ENCODE data around the gene GNGT1.
"Not testable (repeated sequence)": the region's sequence is repeated elsewhere in the genome, so short reads cannot be mapped to it uniquely, and the experiment has no call there.

Gene GNGT1

DNA sequence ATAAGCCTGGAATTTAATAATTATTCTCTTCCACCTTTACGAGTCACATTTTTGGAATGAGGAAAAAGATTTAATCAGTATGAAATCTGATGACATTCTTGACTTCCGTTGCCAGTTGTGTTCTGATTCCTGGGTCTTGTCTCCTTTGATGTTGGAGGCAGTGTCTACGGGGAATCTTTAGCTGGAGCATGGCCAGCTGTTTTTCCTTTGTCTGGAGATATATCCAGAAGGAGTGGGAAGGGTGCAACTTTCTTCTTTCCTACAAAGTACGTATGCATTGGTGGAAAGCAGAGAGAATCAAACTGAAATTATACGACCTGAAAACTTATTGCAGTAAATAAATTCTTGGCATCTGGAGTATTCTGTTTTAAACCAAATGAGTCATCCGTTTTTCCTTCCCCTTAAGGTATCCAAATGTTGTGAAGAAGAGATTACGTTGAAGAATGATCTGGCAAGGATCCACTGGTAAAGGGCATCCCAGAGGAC lies 8.3 kb downstream of the GNGT1 start:
- TF ChIP-seq, protein P1, sequence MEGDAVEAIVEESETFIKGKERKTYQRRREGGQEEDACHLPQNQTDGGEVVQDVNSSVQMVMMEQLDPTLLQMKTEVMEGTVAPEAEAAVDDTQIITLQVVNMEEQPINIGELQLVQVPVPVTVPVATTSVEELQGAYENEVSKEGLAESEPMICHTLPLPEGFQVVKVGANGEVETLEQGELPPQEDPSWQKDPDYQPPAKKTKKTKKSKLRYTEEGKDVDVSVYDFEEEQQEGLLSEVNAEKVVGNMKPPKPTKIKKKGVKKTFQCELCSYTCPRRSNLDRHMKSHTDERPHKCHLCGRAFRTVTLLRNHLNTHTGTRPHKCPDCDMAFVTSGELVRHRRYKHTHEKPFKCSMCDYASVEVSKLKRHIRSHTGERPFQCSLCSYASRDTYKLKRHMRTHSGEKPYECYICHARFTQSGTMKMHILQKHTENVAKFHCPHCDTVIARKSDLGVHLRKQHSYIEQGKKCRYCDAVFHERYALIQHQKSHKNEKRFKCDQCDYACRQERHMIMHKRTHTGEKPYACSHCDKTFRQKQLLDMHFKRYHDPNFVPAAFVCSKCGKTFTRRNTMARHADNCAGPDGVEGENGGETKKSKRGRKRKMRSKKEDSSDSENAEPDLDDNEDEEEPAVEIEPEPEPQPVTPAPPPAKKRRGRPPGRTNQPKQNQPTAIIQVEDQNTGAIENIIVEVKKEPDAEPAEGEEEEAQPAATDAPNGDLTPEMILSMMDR (IDR thresholded peaks at IDR 0.05; ENCODE audit: low read depth, low read length, missing control alignments) = no peak
- DNase-seq (ENCODE audit: low read depth) = no peak
- in situ Hi-C loops (cut with HindIII; ENCODE audit: low sequenced_read_pairs) = no loop called here
- no peak overlapping the region for H3K4me3 ChIP-seq (ENCODE audit: low read depth, low read length)

- DNase-seq (ENCODE audit: low read depth); H3K4me3 ChIP-seq (ENCODE audit: low read depth, low read length); in situ Hi-C loops (cut with HindIII; ENCODE audit: low sequenced_read_pairs): not testable (repeated sequence)
These were observed 9.0 kb downstream of the GNGT1 start for GRCh38 chr7:93915206-93915842.

- in situ Hi-C loops (cut with HindIII; ENCODE audit: low sequenced_read_pairs) = not testable (repeated sequence)
These were observed 9.5 kb downstream of the GNGT1 start for GRCh38 chr7:93915888-93916287.

GRCh38 chr7:93916315-93916714 lies 9.9 kb downstream of the GNGT1 start:
- in situ Hi-C loops (cut with HindIII; ENCODE audit: low sequenced_read_pairs); H3K4me3 ChIP-seq (ENCODE audit: low read depth, low read length); DNase-seq (ENCODE audit: low read depth): not testable (repeated sequence)

More at GRCh38 chr7:93915888-93916287, 9.5 kb downstream of the GNGT1 start:
- not testable (repeated sequence) for H3K4me3 ChIP-seq (ENCODE audit: low read depth, low read length); DNase-seq (ENCODE audit: low read depth)

- no peak for DNase-seq (ENCODE audit: low read depth)
- in situ Hi-C loops (cut with HindIII; ENCODE audit: low sequenced_read_pairs) = loop anchor here (5.0 kb wide), 1 partner anchor 82 kb away; the partner anchor contains the start of gene BET1
- H3K4me3 ChIP-seq (ENCODE audit: low read depth, low read length) = no peak overlapping the region
- TF ChIP-seq, protein P1 (IDR thresholded peaks at IDR 0.05; ENCODE audit: low read depth, low read length, missing control alignments) = no peak
These were observed 14.3 kb downstream of the GNGT1 start for GRCh38 chr7:93920496-93921182.

DNA sequence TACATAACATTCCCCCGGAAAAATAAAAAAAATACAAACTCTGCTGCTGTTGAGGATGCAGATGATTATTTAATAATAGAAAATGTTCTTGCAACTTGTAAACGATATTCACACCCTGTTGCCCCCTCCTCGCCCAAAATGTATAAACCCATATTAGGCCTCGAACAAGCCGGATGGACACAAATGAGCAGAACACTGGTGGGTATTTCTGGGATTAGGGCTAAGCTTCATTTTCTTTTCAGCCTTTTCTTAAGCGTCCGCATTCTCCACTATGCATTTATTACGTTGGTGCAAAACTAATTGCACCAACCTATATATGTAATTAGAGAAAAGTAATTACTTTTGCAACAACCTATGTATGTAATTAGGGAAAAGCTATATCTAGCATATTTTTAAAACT lies 14.8 kb downstream of the GNGT1 start:
- TF ChIP-seq, protein P1 (IDR thresholded peaks at IDR 0.05; ENCODE audit: low read depth, low read length, missing control alignments) = no peak
- DNase-seq (ENCODE audit: low read depth) = no peak
- H3K4me3 ChIP-seq (ENCODE audit: low read depth, low read length) = peak overlapping the region; percentile 71
- in situ Hi-C loops (cut with HindIII; ENCODE audit: low sequenced_read_pairs) = loop anchor here (5.0 kb wide), 1 partner anchor 81 kb away; the partner anchor contains the start of gene BET1

DNA sequence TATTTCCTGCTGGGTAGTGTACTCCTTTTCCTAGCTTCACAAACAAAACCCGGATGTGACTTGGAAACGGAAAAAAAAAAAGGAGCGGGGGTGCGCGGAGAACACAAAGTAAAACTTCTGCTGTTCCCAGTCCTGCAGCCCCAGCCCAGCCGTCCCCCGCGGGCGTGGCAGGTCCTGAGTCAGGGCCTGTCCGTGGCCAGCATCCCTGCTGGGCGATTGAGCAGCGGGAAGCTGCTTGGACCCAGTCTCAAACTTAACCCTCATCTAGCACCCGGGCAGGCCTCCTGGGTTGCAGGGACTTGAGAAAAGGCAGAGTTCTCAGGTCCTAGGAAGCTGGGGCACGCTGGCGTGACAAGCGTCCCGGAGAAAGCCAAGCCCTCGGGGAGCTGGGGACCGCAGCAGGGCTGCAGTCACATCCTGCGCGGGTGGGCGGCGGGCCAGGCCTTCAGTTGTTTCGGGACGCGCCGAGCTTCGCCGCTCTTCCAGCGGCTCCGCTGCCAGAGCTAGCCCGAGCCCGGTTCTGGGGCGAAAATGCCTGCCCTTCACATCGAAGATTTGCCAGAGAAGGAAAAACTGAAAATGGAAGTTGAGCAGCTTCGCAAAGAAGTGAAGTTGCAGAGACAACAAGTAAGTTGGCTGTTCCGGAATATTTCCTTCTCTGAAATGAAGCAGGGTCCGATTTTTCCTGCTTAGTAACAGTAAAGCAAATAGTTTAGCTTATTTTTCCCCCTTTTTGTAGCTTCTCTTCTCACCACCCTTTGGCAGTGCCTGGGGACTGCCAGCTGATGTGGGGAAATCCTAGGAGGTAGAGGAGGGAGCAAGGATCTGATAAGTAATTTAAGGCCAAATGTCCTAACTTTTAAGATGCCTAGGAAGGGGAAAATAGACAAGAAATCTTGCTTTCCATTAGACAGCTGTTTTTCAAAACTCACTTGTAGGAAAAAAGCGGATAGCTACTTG lies 15.5 kb downstream of the GNGT1 start, which contains the start of gene GNG11:
GNG11 (plus strand) TSS at position 129 of the 960 bp plus-strand sequence; CDS start at position 532, 403 bp downstream.
- in situ Hi-C loops (cut with HindIII; ENCODE audit: low sequenced_read_pairs) = loop anchor here (5.0 kb wide), 1 partner anchor 80 kb away; the partner anchor contains the start of gene BET1
- peak within 1 kb of the TSS; percentile 71 for H3K4me3 ChIP-seq (ENCODE audit: low read depth, low read length)
- DNase-seq (ENCODE audit: low read depth) = no peak
- TF ChIP-seq, protein P1 (IDR thresholded peaks at IDR 0.05; ENCODE audit: low read depth, low read length, missing control alignments) = no peak
